Forelimb muscle (tissue), 1 donor: ENCODE measurements around the gene GSK3B. TPM values are rescaled to one million over a fixed set of nuclear protein-coding genes. Genes with fewer than 3 reads are reported as not detected.

ENCODE experiments used
- DNase-seq: peaks from one replicate; pipeline ENCODE4 v3.0.0-alpha.2; 2013; ENCODE audit warnings: low read depth
- polyA plus RNA-seq: library from polyadenylated mRNA; unstranded; fragments of 120-200 nt; gene quantifications from one replicate; pipeline ENCODE4 v1.2.1, GENCODE V29; 2013; ENCODE audit not compliant: insufficient read length

The GSK3B gene
- polyA plus RNA-seq, 1 donor: 26.5 TPM

GRCh38 chr3:119818937-119819336 lies 275.3 kb downstream of the GSK3B start:
- DNase-seq: no peak

DNA sequence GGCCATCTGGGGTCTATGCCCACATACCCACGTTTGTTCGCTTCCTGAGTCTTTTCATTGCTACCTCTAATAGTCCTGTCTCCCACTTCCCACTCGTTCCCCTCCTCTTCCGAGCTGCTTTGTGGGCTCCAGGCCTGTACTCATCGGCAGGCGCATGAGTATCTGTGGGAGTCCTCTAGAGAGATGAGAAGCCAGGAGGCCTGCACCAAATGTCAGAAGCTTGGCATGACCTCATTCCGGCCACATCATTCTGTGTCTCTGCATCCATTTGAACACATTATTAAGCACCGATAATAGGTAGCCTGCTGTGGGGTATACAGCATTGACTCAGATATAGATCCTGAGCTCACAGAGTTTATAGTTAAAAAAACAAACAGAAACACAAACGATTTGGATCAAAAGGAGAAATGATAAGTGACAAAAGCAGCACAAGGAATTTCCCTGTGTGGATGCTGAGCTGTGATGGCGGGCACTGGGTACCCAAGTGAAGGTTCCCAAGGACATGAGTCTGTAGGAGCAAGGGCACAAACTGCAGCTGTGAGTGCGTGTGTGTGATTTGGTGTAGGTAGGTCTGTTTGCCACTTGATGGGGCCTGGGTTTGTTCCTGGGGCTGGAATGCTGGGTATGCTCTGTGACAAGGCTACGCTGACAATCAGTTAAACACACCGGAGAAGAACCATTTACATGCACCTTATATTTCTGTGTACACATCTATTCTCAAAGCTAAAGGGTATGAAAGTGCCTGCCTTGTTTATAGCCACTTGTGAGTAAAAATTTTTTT lies 276.5 kb downstream of the GSK3B start:
- no peak for DNase-seq

DNA sequence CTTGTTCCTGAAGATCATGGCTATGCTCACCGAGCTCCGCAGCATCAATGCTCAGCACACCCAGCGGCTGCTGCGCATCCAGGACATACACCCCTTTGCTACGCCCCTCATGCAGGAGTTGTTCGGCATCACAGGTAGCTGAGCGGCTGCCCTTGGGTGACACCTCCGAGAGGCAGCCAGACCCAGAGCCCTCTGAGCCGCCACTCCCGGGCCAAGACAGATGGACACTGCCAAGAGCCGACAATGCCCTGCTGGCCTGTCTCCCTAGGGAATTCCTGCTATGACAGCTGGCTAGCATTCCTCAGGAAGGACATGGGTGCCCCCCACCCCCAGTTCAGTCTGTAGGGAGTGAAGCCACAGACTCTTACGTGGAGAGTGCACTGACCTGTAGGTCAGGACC lies 277.2 kb downstream of the GSK3B start:
- DNase-seq: no peak

DNA sequence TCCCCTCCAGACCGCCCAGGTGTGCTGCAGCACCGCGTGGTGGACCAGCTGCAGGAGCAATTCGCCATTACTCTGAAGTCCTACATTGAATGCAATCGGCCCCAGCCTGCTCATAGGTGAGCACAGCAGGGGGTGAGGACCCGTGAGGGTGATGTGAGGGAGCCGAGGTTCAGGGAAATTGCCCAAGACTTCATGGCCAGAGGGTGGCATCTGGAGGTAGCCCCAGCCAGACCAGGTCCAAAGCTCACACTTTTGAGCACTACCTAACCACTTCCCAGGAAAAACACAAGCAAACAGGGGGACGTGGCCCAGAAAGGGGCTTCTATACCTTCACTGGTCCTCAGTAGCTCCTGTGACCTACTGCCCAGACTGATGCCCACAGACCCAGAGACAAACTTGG lies 278.5 kb downstream of the GSK3B start:
- DNase-seq: no peak

DNA sequence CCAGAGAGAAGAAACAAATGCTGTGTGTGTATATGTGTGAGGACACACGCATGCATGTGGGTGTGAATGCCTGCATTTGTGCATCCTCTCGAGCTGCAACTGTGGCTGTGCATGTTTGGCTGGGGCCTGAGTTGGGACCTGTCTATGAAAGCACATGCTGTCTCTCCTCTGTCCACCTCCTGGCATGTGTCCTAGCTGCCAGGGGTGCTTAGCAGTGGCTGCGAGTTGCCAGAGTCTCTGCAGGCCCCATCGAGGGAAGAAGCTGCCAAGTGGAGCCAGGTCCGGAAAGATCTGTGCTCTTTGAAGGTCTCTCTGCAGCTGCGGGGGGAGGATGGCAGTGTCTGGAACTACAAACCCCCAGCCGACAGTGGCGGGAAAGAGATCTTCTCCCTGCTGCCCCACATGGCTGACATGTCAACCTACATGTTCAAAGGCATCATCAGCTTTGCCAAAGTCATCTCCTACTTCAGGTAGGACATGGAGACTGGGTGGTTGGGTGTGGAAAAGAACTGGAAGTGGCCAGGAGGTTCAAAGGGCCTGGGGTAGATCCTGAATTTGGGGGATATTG lies 281.7 kb downstream of the GSK3B start:
- no peak for DNase-seq

GRCh38 chr3:119810018-119810435 lies 284.2 kb downstream of the GSK3B start:
- DNase-seq: no peak

GRCh38 chr3:119809249-119810017 lies 284.8 kb downstream of the GSK3B start:
- DNase-seq: no peak

GRCh38 chr3:119808843-119809242 lies 285.4 kb downstream of the GSK3B start:
- DNase-seq: no peak

DNA sequence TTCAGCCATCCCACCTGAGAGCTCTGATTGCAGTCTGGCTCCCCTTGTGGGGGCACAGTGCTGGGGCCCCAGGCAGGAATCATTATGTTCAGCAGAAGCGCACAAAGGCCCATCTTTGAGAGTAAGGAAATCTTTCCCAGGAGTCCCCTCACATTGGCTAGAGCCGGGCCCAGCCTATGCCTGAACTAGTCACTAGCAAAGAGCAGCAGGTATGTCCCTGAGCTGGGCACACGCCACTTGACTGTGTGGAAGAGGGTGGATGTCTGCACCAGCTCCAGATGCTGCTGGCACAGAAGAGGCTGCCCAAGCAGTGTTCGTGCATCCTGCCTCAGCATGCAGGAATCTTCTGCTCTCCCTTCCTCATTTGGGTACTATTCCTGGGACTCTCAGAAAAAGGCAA lies 286.0 kb downstream of the GSK3B start:
- DNase-seq: no peak

GRCh38 chr3:119800844-119801243 lies 293.4 kb downstream of the GSK3B start:
- DNase-seq: no peak

- DNase-seq: no peak
Measured at GRCh38 chr3:119796785-119797184, 297.5 kb downstream of the GSK3B start.

DNA sequence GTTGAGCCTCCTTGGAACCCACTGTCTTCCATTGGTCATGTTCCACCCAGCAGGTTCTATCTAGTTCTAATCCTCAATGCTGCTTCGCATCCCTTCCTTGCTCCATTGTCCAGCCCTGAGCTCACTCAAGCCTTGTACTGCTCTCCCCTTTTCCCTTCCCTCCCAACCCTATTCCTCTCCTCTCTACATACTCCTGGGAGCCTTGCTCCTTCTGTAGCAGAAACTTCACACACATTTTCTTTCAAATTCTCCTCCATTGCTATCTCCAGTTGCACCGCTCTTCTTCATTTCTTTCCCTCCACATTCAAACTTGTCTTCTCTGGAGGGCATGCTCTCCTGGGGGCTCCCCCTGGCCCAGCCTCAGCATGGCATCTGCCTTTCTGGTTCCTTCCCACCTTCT lies 297.9 kb downstream of the GSK3B start:
- DNase-seq: no peak

DNA sequence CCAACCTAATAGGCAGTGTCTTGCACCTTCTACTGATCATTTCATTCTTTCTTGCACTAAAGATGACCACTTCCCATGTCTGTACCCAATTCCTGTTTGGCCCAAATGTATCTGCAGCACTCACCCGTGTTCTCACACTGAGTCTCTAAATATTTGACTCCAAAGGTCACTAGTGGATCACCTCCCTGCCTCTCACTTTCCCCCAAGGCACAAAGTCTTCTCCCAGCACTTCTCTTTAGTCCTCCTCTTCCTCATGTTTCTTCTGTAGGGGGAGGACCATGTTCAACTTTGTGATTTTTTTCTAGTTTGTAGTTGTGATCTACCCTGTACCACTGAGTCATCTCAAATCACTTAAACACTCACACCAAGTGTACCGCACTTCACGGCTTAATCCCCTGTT lies 298.4 kb downstream of the GSK3B start:
- DNase-seq: no peak

GRCh38 chr3:119794971-119795612 lies 299.2 kb downstream of the GSK3B start:
- DNase-seq: no peak

DNA sequence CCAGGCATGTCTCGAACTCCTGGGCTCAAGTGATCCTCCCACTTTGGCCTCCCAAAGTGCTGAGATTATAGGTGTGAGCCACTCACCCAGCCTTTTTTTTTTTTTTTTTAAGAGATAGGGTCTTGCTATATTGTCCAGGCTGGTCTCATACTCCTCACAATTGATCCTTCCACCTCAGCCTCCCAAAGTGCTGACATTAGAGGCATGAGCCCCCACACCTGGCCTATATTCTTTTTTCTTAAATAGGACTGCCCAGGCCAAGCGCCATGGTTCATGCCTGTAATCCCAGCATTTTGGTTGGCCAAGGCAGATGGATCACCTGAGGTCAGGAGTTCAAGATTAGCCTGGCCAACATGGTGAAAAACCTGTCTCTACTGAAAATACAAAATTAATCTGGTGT lies 299.8 kb downstream of the GSK3B start:
- DNase-seq: no peak

DNA sequence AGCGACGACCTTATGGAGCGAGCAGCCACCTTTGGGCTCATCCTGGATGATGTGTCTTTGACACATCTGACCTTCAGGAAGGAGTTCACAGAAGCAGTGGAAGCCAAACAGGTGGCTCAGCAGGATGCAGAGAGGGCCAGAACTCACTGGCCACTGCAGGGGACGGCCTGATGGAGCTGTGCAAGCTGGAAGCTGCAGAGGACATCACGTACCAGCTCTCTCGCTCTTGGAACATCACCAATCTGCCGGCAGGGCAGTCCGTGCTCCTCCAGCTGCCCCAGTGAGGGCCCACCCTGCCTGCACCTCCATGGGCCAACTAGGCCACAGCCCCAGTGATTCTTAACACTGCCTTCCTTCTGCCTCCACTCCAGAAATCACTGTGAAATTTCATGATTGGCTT lies 302.0 kb downstream of the GSK3B start:
- no peak for DNase-seq

GRCh38 chr3:119790369-119790768 lies 303.9 kb downstream of the GSK3B start:
- DNase-seq: no peak

DNA sequence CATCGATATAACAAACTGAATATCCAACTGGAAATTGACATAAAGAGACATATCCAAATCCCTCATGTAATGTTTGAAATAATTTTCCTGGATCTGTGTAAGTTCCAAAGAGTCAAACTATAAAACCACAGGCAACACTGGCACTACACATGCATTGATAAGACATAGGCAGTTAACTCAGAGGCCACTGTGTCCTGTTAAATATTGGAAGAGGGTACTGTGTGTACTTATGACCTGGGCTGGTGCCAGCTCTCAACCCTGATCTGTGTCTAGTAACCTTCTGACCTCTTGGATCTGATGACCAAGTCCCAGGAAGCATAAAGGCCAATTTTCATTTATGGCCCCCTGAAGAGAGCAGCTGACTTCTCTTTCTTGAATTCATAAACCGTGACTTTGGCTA lies 307.8 kb downstream of the GSK3B start:
- DNase-seq: no peak

- no peak for DNase-seq
Measured at GRCh38 chr3:119783883-119784282, 310.4 kb downstream of the GSK3B start.

DNA sequence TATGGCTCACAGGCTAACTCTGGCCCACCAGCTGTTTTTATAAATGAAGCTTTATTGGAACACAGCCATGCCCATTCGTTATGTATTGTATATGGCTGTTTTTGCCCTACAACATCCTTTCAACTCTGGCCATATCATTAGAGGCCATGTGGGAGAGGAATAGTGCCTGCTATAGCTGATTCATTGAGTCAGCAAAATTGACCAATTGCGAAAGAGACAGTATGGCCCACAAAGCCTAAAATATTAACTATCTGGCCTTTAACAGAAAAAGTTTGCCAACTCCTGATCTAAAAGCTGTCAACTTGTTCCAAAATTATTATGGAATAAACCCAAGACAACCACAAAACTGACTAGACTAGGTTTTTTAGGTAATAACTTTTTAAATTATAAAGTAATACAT lies 311.0 kb downstream of the GSK3B start:
- no peak for DNase-seq

DNA sequence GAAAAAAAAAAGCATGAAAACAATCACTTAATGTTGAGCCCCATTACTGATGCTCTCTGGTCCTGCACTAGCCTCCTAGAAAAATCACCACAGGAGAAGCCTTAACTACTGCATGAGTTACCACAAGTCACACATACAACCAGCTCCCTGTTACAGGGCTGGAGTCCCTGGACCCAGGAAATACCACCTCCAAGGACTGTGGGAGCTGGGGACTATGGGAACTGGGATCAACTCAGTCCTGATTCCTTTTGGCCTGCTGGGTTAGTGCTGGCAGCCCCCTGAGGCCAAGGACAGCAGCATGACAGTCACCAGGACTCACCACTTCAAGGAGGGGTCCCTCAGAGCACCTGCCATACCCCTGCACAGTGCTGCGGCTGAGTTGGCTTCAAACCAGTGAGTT lies 311.8 kb downstream of the GSK3B start:
- no peak for DNase-seq
